ENCODE results near the gene AVEN. TPM values are rescaled to one million over a fixed set of nuclear protein-coding genes. Genes with fewer than 3 reads are reported as not detected.

The AVEN gene
- total and polyA plus RNA-seq, 2 of the 8 experiments (the other 6 are each of a cell fraction or from before 2014, with no cell fraction given): 5.5 to 17.0 TPM

- no peak for TF ChIP-seq CHD7 (IDR thresholded peaks at IDR 0.05; ENCODE audit: insufficient replicate concordance, low read length)
- no peak for TF ChIP-seq ZNF274 (IDR thresholded peaks at IDR 0.05; ENCODE audit: borderline replicate concordance, extremely low read depth, low read length)
- TF ChIP-seq POLR2A (IDR thresholded peaks at IDR 0.05; ENCODE audit: control extremely low read depth in 1 of 2, low read depth in 2 of 2, low read length in 2 of 2): no peak
- no peak for TF ChIP-seq CBX5 (IDR thresholded peaks at IDR 0.05; ENCODE audit: low read depth, low read length)
- TF ChIP-seq KDM1A (IDR thresholded peaks at IDR 0.05; ENCODE audit: borderline replicate concordance, low read length): no peak
- no peak for TF ChIP-seq SAP30 (IDR thresholded peaks at IDR 0.05; ENCODE audit: insufficient read depth, insufficient replicate concordance, low read length)
These were observed 199.5 kb downstream of the AVEN start (continued) for GRCh38 chr15:33839540-33839939.

Data from H1 (cell line).